SKM-1 treated with dmso at 0.1 percent for 144 hours (cell line): Measurements from ENCODE around the gene SPIRE1.
"Not testable (repeated sequence)": the region's sequence is repeated elsewhere in the genome, so short reads cannot be mapped to it uniquely, and the experiment has no call there.

ENCODE experiments used
- DNase-seq: peaks from one replicate; lab custom pipeline; 2025; ENCODE audit not compliant: unreplicated experiment; lab: John Stamatoyannopoulos, UW

The SPIRE1 gene

DNA sequence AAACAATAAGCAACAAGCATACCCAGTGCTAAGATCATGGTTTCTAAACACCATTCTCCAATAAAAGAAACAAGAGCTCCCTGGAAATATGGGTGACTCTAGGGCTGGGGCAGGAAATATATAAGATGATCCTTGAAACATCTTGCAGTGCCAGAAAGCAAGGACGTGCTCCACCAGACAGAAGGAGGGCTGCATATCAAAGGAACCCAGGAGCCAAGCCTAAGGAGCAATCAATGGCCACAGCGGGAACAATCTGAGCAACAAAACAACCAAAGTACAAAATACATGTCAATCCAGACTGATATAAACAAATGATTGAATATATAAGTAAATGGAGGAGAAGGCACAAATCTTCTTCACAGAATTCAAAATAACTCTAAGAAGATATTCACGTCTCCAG lies 10.1 kb downstream of the SPIRE1 start:
- DNase-seq, result no peak

DNA sequence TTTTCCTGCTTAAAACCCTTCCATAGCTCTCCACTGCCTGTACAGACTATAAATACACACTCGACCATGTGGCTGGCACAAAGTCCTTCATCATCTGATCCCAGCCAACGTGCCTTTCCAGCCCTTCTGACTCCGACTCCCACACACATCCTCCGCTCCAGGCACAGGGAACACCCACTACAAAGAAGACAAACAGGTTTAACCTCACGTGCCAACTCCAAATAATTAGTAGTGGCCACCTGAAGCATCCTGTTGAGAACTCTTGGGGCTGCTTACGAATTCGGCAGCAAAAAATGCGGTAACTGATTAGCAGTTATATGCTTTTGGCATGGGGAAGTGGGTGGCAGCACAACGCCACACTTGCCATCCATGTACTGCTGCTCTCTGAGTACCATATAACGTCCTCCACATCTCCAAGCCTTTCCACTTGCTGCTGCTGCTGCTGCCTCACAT lies 12.1 kb downstream of the SPIRE1 start:
- DNase-seq, result no peak

DNA sequence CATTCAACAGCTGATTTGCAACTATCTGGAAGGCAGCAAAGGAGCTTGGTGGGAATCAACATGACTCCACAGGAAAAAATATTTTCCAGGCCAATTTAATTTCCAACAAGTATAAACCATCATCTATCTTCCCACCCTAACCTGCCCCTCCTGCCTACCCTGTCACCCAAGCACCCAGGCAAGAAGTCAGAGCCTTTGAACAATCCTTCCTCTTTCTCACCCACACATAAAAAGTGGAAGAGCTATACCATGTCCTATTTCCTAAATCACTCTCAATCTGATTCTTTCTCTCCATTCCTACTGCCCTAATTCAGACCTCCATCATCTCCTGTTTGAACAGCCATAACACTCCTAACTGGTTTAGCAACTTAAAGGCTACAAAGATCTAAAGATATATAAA lies 12.7 kb downstream of the SPIRE1 start:
- no peak for DNase-seq

DNA sequence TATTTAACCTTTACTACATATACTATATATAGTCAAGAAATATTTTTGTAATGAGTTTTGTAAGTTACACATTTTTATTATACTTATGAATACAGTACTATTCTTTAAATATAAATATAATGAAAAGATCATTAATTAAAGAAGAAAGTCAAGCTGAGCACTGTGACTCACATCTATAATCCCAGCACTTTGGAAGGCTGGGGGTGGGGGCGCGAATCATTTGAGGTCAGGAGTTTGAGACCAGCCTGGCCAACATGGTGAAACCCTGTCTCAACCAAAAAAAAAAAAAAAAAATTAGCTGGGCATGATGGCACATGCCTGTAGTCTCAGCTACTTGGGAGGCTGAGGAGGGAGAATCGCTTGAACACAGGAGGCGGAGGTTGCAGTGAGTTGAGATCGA lies 14.2 kb downstream of the SPIRE1 start:
- DNase-seq, result not testable (repeated sequence)

DNA sequence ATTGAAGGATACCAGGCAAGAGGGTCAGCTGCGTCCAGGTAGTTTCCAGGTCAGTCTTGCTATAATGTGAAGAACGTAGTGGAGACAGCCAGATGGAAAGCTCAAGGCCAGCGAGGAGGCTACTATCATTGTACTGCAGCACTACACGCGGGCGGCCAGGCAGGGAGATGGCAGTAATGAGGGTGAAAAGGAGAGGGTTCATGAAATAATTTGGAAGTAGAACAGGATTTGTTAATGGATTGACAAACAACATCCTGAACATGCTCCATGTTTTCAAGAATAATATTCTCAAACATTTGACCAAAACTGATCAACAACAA lies 17.1 kb downstream of the SPIRE1 start:
- DNase-seq, result no peak

DNA sequence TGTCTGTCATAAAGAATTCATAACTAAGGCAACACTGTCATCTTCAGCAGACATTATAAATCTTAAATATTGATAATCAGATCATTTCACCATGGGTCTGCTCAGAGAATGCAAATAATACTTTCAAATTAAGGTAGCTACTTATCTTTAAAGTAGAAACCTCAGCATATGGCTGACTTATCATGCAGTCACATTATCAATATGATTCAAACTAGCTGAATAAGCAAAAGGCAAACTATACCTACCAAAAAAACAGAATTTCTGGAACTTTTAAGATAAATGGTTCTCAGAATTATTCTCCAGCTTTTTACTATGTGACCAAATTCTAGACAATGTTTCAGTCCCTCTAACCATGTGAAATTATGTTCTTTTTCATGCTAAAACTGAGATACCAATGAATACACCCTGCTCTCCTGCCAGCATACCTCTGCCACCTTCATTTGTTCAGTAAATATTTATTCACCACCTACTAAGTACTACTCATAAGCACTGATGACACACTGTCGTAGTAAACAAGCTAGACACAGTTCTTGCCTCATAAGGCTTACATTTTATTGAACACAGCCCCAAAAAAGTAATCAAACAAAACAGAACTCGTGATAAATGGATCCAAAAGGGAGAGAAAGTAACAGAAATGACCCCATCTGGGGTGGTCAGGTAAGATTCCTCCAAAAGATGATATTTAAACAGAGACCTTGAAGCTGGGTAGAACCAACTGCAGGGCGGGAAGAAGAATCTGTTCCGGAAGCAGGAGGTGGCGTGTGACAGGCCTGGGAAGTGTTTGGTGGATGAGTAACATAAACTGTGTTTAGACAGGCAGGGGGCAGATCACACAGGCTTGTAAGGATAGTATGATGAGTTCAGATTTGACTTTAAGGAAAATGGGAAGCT lies 17.7 kb downstream of the SPIRE1 start:
- no peak for DNase-seq

DNA sequence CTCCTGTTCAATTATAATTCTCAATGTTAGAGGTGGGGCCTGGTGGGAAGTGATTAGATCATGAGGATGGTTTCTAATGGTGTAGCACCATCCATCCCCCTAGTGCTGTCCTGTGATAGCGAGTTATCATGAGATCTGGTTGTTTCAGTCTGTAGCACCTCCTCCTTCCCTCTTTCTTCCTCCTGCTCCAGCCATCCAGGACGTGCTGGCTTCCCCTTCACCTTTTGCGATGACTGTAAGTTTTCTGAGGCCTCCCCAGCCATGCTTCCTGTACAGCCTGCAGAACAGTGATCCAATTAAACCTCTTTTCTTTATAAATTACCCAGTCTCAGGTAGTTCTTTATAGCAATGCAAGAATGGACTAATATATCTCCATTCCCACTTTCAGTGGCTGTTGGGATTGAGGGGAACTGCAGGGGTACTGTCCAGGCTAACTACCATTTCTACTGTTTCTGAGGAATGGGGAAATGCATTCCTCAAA lies 19.2 kb downstream of the SPIRE1 start:
- DNase-seq, result no peak

DNA sequence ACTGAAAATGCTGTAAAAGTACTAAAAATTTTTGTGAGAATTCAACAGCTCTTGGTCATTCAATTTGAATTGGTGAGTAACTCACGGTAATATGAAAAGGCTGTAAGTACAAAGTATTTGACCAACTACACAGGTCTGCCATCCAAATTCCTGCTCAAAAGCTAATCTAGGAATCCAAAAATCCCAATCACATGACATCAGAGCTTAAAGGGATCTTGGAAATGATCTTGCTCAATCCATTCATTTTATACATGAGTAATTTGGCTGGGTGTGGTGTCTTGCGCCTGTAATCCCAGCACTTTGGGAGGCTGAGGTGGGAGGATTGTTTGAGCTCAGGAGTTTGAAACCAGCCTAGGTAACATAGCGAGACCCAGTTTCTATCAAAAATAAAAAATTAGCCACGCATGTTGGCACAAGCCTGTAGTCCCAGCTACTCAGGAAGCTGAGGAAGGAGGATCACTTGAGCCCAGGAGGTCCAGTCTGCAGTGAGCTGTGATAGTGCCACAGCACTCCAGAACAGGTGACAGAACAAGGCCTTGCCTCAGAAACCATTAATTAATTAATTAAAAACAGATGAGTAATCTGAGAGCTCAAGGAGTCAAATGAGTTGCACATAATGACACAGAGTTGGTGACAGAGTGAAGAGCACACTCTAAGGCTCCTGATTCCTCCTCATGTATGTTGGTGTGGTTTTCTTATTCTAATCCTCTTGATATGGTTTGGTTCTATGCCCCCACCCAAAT lies 19.8 kb downstream of the SPIRE1 start:
- DNase-seq, result no peak

DNA sequence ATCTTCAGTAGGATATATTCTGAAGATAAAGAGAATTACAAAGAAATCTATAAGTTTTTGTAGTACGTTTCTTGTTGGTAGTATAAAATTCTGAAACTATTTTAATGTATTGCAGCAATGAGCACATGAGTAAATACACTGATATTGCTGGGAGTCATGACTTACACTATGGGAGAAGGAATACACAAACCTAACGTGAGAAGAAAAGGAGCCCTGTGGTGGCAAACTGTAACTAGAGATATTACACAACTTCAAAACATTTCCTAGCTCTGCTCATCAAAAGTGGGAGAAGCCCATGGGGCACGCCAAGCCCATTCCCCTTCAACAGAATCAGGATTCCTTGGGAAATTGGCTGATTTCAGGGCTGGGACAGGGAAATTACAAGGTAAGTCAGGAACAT lies 20.5 kb downstream of the SPIRE1 start:
- no peak for DNase-seq

DNA sequence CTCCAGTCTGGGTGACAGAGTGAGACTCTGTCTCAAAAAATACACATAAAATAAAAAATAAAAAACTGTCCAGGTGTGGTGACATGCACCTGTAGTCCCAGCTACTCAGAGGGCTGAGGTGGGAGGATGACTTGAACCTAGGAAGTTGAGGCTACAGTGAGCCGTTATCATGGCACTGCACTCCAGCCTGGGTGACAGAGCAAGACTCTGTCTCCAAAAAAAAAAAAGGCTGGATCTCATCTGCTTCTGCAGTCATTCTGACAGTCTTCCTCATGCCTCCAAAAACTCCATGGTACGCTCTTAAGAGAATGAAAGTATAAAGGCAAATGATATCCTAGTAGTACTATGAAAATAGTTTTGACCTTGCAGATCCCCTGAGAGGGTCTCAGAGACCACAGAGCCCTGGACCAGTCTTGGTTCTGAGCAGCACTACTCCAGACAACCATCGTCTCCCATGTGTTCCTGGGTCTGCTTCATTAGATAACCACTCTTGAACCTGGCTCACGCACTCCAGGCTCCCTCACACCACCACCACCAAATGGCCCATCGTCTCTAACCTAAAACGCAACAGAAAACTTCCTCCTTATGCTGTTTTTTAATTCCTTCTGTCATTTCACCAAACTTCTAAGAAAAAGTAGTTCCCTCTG lies 26.0 kb downstream of the SPIRE1 start:
- no peak for DNase-seq

DNA sequence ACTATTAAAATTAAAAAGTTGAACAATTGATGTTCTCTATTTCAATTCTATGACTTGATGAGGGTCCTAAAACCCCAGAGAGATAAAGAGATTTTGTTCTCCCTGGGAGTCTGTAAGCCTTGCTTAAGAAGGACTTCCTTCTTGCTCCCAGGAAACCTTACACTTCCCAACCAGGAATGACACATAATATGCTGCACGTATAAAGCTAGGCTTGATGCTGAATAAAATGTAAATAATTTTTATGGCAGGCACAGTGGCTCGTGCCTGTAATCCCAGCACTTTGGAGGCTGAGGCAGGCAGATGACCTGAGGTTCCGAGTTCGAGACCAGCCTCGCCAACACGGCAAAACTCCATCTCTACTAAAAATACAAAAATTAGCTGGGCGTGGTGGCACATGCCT lies 27.8 kb downstream of the SPIRE1 start:
- DNase-seq, result no peak

DNA sequence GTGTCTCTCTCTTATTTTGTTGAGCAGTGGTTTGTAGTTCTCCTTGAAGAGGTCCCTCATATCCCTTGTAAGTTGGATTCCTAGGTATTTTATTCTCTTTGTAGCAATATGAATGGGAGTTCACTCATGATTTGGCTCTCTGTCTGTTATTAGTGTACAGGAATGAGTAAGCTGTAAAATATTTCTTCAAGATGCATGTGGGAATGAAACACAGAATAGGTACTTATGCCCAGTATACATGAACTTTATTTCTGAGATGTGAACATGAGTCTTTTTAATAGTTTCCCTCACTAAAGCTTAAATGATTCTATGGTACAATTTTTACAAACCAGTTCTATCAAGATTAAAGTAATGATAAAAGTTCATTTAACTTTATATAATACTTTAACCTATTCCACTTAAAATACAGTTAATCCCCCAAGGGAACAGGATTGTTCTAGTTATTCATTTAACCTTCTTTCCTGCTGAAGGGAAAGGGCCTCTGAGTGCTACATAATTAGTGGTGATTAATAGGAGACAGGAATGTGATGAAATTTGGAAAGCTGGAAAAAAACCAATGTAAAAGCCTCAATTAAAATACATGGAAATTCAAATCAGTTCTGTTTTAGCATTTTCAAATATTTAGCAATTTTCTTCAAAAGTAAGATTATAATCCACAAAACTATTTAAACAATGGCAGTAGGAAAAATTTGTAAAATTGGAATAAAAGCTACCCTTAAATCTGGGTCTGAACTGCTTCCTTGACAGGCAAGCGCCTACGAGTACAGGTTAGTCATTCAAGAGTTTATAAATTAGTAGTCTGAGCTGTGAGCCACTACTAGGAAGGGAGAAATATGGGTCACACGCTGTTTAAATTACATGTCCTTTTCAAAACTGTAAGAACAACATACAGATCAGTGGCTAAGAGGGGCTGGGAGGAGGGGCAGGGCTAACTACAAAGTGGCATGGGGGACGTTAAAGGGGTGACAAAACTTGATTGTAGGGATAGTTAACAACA lies 28.9 kb downstream of the SPIRE1 start:
- DNase-seq, result no peak

DNA sequence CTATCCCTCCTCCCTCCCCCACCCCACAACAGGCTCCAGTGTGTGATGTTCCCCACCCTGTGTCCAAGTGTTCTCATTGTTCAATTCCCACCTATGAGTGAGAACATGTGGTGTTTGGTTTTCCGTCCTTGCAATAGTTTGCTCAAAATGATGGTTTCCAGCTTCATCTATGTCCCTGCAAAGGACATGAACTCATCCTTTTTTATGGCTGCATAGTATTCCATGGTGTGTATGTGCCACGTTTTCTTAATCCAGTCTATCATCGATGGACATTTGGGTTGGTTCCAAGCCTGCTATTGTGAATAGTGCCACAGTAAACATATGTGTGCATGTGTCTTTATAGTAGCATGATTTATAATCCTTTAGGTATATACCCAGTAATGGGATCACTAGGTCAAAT lies 30.7 kb downstream of the SPIRE1 start:
- DNase-seq, result not testable (repeated sequence)

DNA sequence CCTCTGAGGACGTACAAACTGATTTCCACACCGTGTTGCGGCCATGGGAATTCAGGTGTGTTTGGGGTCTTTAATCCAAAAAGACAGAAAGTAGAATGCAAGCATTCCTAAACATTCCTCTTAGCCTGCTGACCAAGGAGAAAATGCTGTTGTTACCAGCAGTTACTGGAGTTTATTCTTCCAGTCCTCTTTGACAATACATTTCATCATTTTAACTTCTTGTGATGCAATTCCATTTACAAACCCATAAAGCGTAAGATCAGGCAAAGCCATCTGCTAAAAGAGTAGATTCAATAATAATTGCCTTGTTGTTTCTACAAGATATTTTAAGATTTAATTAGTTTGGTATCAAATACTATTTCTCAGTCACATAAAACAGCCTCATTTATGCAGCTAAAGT lies 32.7 kb downstream of the SPIRE1 start:
- no peak for DNase-seq

DNA sequence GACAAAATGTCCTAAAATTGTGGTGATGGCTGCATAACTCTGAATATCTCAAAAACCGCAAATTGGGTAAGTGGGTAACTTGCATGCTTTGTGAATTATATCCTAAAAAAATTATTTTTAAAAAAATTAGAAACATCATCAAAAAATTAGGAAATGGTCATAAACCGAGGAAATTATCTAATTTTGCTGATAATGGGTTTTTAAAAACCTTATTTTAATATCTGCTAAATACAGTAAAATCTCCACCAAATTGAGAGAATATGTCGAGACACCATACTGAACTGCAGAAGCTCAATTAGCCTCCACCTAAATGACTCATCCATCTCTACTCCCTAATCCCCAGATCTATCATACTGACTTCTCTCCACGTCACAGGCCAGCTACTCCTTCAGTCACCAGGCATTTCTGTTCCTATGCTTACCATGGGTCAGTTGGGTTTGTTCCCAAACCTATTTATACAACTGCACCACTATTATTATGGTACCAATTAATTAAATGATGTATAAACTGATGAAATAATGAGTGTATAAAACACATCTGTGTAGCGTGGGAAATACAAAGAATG lies 36.1 kb downstream of the SPIRE1 start:
- DNase-seq, result no peak

DNA sequence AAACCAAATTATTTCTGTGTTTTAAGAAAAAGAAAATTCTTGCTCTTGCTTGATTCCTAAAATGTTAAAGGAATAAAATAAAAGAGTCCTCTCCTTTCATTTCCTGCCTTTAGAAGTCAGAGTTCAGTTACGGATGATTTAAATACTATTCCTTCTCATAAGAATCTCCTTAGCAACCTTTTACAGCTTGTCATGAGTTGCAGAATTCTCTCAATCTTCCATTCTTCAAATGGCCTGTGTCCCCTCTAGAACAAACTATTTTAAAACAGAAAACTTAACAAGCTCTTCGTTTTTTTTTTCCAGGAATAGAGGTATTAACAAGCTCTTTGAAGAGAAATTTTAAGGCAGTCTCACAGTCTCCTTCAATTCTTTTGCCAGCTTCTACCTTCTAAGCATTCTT lies 42.2 kb downstream of the SPIRE1 start:
- no peak for DNase-seq

DNA sequence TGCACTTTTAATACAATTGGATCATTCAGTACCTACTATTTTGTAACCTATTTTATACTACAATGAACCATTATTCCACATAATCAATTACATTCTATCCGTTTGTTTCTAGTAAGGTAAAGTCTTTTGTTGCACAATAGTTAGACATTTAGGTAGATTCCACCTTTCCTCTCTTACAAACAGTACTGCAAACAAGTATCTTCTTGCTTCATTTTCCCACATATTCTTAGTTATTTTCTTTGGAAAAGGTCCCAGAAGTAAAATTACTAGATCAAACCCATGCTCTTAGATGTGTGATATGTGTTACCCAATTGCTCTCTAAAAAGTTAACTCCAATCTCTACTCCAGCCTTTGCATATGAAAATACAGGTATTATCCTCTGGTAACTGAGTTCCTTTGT lies 49.6 kb downstream of the SPIRE1 start:
- no peak for DNase-seq

DNA sequence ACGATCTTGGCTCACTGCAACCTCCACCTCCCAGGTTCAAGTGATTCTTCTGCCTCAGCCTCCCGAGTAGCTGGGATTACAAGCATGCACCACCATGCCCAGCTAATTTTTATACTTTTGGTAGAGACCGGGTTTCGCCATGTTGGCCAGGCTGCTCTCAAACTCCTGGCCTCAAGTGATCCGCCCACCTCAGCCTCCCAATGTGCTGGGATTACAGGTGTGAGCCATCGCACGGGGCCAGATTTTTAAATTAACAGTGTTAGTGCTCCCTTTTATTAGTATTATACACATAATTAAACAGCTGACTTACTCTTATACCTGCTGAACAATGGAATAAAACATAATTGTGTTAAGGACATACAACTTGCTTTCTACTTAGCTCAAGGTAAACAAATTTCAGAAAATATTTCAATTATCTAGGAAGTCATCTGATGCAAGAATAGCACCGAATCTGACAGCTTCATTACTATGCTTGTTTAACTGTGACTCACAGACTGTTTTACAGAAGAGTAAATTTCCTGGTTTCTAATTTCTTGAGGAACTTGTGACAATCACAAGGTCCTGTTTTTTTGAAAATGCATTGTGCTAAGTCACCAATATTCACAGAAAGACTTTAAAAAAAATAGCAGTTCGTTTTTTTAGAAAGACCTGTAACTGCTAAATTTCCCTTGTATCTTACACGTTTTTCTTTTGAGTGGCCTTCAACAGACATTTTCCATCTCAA lies 51.2 kb downstream of the SPIRE1 start:
- no peak for DNase-seq

DNA sequence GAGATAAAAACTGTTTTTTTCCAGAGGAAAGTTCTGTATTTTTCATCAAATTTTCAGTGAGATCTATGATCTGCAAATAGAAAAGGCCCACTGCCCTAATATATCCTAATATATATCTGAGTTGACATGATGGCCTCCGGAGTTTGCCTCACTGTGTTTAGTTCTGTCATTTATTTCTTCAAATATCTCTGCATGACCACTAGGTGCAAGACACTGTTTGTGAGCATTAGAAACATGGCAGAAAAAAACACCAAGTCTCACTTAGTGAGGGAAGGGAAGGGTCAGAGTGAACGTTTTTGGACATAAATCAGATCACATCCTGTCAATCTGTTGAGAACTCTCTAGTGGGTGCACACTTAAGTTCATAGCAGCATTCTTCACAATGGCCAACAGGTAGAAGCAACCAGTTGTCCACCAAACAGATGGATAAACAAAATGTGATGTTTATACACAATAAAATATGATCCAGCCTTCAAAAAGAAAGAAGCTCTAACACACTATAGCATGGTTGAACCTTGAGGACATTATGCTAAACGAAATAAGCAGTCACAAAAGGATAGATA lies 53.4 kb downstream of the SPIRE1 start:
- DNase-seq, result no peak
